CD4-positive, alpha-beta memory T cell (primary cell): ENCODE measurements around the gene SLC16A7. TPM values are rescaled to one million over a fixed set of nuclear protein-coding genes. Genes with fewer than 3 reads are reported as not detected.

Experiments used
- CTCF ChIA-PET: fragments of 350-600 bp; sonication (Branson Sonifier 250); formaldehyde crosslinking; loops from one replicate; lab custom pipeline; 2021; ENCODE audit warnings: inconsistent platforms; ENCODE audit not compliant: partially characterized antibody; lab: Charles Lee
- POLR2A ChIA-PET: fragments of 350-600 bp; sonication (Branson Sonifier 250); formaldehyde crosslinking; loops from one replicate; lab custom pipeline; 2021; ENCODE audit not compliant: partially characterized antibody; lab: Charles Lee
- DNase-seq, 5 donors: peaks; one replicate each; pipeline versions ENCODE4 v3.0.0 to v3.0.0-alpha.2; 2020 to 2022; ENCODE audit warnings: mixed read lengths in 1 of 5
- H3K27ac ChIP-seq: one replicate; pipeline ENCODE4 v1.7.0; 2013; ENCODE audit warnings: low read depth, low read length
- H3K27me3 ChIP-seq: 2 replicates; pipeline ENCODE4 v1.7.0; 2013; ENCODE audit warnings: mild to moderate bottlenecking, low read length, moderate library complexity; ENCODE audit not compliant: insufficient read depth
- H3K36me3 ChIP-seq: 2 replicates; pipeline ENCODE4 v1.7.0; 2013; ENCODE audit warnings: mild to moderate bottlenecking, low read length, moderate library complexity; ENCODE audit not compliant: insufficient read depth
- H3K4me1 ChIP-seq: 2 replicates; pipeline ENCODE4 v1.7.0; 2013; ENCODE audit warnings: mild to moderate bottlenecking, low read length, moderate library complexity; ENCODE audit not compliant: insufficient read depth
- H3K4me3 ChIP-seq, 2 donors: one replicate each; pipeline ENCODE4 v1.7.0; 2013; ENCODE audit warnings: low read length in 2 of 2, mild to moderate bottlenecking in 1 of 2
- H3K9me3 ChIP-seq, 2 donors: one replicate each; pipeline ENCODE4 v1.7.0; 2013; ENCODE audit warnings: low read length in 2 of 2, control low read depth in 1 of 2; ENCODE audit not compliant: control insufficient read depth in 1 of 2
- H3K27ac Mint-ChIP-seq, 7 donors: one replicate each; pipeline ENCODE4 v1.8.0; 2020 to 2021; ENCODE audit warnings: mixed read lengths in 7 of 7, mild to moderate bottlenecking in 6 of 7, inconsistent platforms in 3 of 7, moderate library complexity in 3 of 7
- H3K27me3 Mint-ChIP-seq, 2 donors: one replicate each; pipeline ENCODE4 v1.8.0; 2020 to 2021; ENCODE audit warnings: mixed read lengths in 2 of 2
- H3K36me3 Mint-ChIP-seq, 2 donors: one replicate each; pipeline ENCODE4 v1.8.0; 2020 to 2021; ENCODE audit warnings: mixed read lengths in 2 of 2, inconsistent platforms in 1 of 2, mild to moderate bottlenecking in 1 of 2
- H3K4me1 Mint-ChIP-seq, 4 donors: one replicate each; pipeline ENCODE4 v1.8.0; 2020 to 2021; ENCODE audit warnings: mixed read lengths in 4 of 4, mild to moderate bottlenecking in 1 of 4
- H3K4me3 Mint-ChIP-seq, 8 donors: one replicate each; pipeline ENCODE4 v1.8.0; 2020 to 2021; ENCODE audit warnings: mixed read lengths in 8 of 8, mild to moderate bottlenecking in 7 of 8, moderate library complexity in 6 of 8, inconsistent platforms in 3 of 8
- H3K9me3 Mint-ChIP-seq, 8 donors: one replicate each; pipeline ENCODE4 v1.8.0; 2020 to 2021; ENCODE audit warnings: mixed read lengths in 8 of 8, mild to moderate bottlenecking in 5 of 8, inconsistent platforms in 3 of 8, moderate library complexity in 1 of 8
- intact Hi-C: fragments of 100-400 bp; cut with micrococcal nuclease; formaldehyde crosslinking; loops from one replicate; pipeline ENCODE4 v1.15.1; 2023
- polyA plus RNA-seq, 2 donors: library from polyadenylated mRNA; unstranded; fragments of 300-500 nt; fragmentation: Illumina TruSeq; gene quantifications; one replicate each; pipeline ENCODE4 v1.2.3, GENCODE V29; 2021
- total RNA-seq, 2 experiments: library from RNA; stranded (reverse); gene quantifications; one replicate each; pipeline ENCODE4 v1.2.3, GENCODE V29; 2021

Gene SLC16A7
- 10 to 100 TPM; 52.8 to 52.9 TPM for total RNA-seq
- 10 to 100 TPM; 20.3 to 22.5 TPM for polyA plus RNA-seq

GRCh38 chr12:59595883-59596540 is at the start of gene SLC16A7:
Gene SLC16A7, plus strand, starts transcription at chr12:59596029. Its CDS starts 108,773 bp downstream, at chr12:59704802.
- peak within 1 kb of the TSS; percentile 95 to 99 (median 98) for H3K27ac Mint-ChIP-seq
- no peaks in the 10 kb centered on the region for H3K27me3 ChIP-seq
- H3K4me1 ChIP-seq: peaks cover 47% of the 10 kb centered on the region
- POLR2A ChIA-PET: interaction anchor here (0.9 to 2.8 kb wide), 6 partner anchors 9 to 150 kb away, joined by 3 to 20 read pairs (median 6); no protein-coding TSS in a partner anchor
- peaks cover 32 to 62% (median 50%) of the 10 kb centered on the region in 4 donors for H3K4me1 Mint-ChIP-seq
- H3K9me3 Mint-ChIP-seq: no peaks in the 10 kb centered on the region
- H3K36me3 ChIP-seq: no peaks in the 10 kb centered on the region
- CTCF ChIA-PET: interaction anchor here (1.2 to 1.5 kb wide), 3 partner anchors 15 to 192 kb away, joined by 3 to 5 read pairs (median 4); no protein-coding TSS in a partner anchor
- H3K27me3 Mint-ChIP-seq: no peaks in the 10 kb centered on the region
- peak within 1 kb of the TSS; percentile 83 to 90 for H3K4me3 ChIP-seq
- peak within 1 kb of the TSS; percentile 90 to 97 (median 96) for H3K4me3 Mint-ChIP-seq
- no peaks in the 10 kb centered on the region for H3K9me3 ChIP-seq
- H3K36me3 Mint-ChIP-seq: peaks cover 0 to 24% of the 10 kb centered on the region in 2 donors
- DNase-seq: peak; percentile 80 to 84 (median 82)
- intact Hi-C loops: loop anchor here (1.0 to 10.0 kb wide), 5 partner anchors 18 to 1651 kb away; partner anchors contain the start of gene ATP23
- H3K27ac ChIP-seq: peak within 1 kb of the TSS; percentile 75

GRCh38 chr12:59548930-59549329 is 46.9 kb upstream of the SLC16A7 start:
- CTCF ChIA-PET: interaction anchor here (1.4 kb wide), 1 partner anchor 8 kb away, joined by 3 read pairs; no protein-coding TSS in a partner anchor
- peak overlapping the region in 4 of 8 donors; percentile 5 to 40 (median 14) for H3K4me3 Mint-ChIP-seq
- H3K4me1 ChIP-seq: peaks cover 16% of the 10 kb centered on the region
- H3K36me3 Mint-ChIP-seq: no peaks in the 10 kb centered on the region
- H3K4me1 Mint-ChIP-seq: peaks cover 12 to 23% (median 21%) of the 10 kb centered on the region in 4 donors
- H3K4me3 ChIP-seq: no peak overlapping the region
- H3K27me3 Mint-ChIP-seq: peaks cover 0 to 4% of the 10 kb centered on the region in 2 donors
- no peaks in the 10 kb centered on the region for H3K9me3 Mint-ChIP-seq
- no peaks in the 10 kb centered on the region for H3K36me3 ChIP-seq
- H3K27me3 ChIP-seq: no peaks in the 10 kb centered on the region
- no peak overlapping the region for H3K27ac ChIP-seq
- POLR2A ChIA-PET: interaction anchor here (2.0 kb wide), 1 partner anchor 47 kb away, joined by 12 read pairs; the partner anchor contains the start of gene SLC16A7
- intact Hi-C loops: no loop called here
- H3K9me3 ChIP-seq: no peaks in the 10 kb centered on the region
- peak overlapping the region in 4 of 7 donors; percentile 35 to 65 (median 58) for H3K27ac Mint-ChIP-seq
- peak in 4 of 5 donors; percentile 4 to 34 (median 20) for DNase-seq

DNA sequence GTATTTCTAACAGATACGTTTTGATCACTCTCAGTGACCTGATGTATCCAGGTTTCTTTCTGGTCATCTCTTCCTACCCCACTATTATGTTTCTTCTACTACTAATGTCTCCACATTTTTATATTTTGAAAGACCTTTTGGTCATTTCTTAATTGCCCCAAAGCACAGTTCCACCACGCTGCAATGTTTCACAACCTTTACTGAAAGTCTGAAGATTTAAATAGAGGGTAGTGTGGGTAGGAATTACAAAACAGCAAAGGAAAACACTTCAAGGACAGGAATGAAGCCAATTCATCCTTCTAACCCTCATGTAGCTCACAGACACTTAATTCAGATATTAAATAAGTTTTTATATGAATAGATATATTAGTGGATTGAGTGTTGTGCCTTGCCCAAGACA is 36.1 kb upstream of the SLC16A7 start:
- intact Hi-C loops: no loop called here
- Mint-ChIP-seq H3K27me3 (peaks cover 0 to 3% of the 10 kb centered on the region in 2 donors), H3K9me3 (peaks cover 0 to 3% (median 0%) of the 10 kb centered on the region in 8 donors), H3K36me3 (no peaks in the 10 kb centered on the region), H3K4me3 (no peak overlapping the region), H3K4me1 (peaks cover 0 to 2% (median 0%) of the 10 kb centered on the region in 4 donors), H3K27ac (no peak overlapping the region)
- no peak overlapping the region for H3K4me3 ChIP-seq
- no peaks in the 10 kb centered on the region for H3K4me1 ChIP-seq
- ChIA-PET POLR2A (no interaction called here), CTCF (no interaction called here)
- H3K27ac ChIP-seq: no peak overlapping the region
- H3K36me3 ChIP-seq: no peaks in the 10 kb centered on the region
- no peaks in the 10 kb centered on the region for H3K27me3 ChIP-seq
- no peak for DNase-seq
- H3K9me3 ChIP-seq: no peaks in the 10 kb centered on the region

GRCh38 chr12:59570145-59570544 is 25.7 kb upstream of the SLC16A7 start:
- H3K36me3 ChIP-seq: no peaks in the 10 kb centered on the region
- H3K4me3 Mint-ChIP-seq: no peak overlapping the region
- no peak overlapping the region for H3K27ac ChIP-seq
- H3K4me3 ChIP-seq: no peak overlapping the region
- peaks cover 3 to 5% (median 5%) of the 10 kb centered on the region in 4 donors for H3K4me1 Mint-ChIP-seq
- peaks cover 0 to 4% (median 0%) of the 10 kb centered on the region in 8 donors for H3K9me3 Mint-ChIP-seq
- ChIA-PET POLR2A (no interaction called here), CTCF (no interaction called here)
- no peaks in the 10 kb centered on the region for H3K27me3 ChIP-seq
- peaks cover 0 to 1% of the 10 kb centered on the region in 2 donors for H3K27me3 Mint-ChIP-seq
- intact Hi-C loops: no loop called here
- no peaks in the 10 kb centered on the region for H3K36me3 Mint-ChIP-seq
- no peak for DNase-seq
- peaks cover 3% of the 10 kb centered on the region for H3K4me1 ChIP-seq
- H3K27ac Mint-ChIP-seq: no peak overlapping the region
- H3K9me3 ChIP-seq: no peaks in the 10 kb centered on the region

- Mint-ChIP-seq H3K9me3 (peaks cover 0 to 4% (median 0%) of the 10 kb centered on the region in 8 donors), H3K36me3 (no peaks in the 10 kb centered on the region), H3K4me1 (peaks cover 25 to 39% (median 33%) of the 10 kb centered on the region in 4 donors), H3K4me3 (no peak overlapping the region), H3K27ac (peak overlapping the region in 1 of 7 donors; percentile 66), H3K27me3 (no peaks in the 10 kb centered on the region)
- no peak for DNase-seq
- intact Hi-C loops: no loop called here
- Histone ChIP-seq H3K4me3 (no peak overlapping the region), H3K4me1 (peaks cover 29% of the 10 kb centered on the region), H3K9me3 (no peaks in the 10 kb centered on the region), H3K36me3 (no peaks in the 10 kb centered on the region), H3K27me3 (no peaks in the 10 kb centered on the region), H3K27ac (no peak overlapping the region)
- ChIA-PET CTCF (no interaction called here), POLR2A (no interaction called here)
These were observed 21.4 kb upstream of the SLC16A7 start for GRCh38 chr12:59574406-59574805.

GRCh38 chr12:59575826-59576225 is 20.0 kb upstream of the SLC16A7 start:
- no peak overlapping the region for H3K4me3 Mint-ChIP-seq
- CTCF ChIA-PET: interaction anchor here (1.1 kb wide), 1 partner anchor 13 kb away, joined by 3 read pairs; no protein-coding TSS in a partner anchor
- Histone ChIP-seq H3K36me3 (no peaks in the 10 kb centered on the region), H3K9me3 (no peaks in the 10 kb centered on the region), H3K4me3 (no peak overlapping the region), H3K27ac (no peak overlapping the region), H3K27me3 (no peaks in the 10 kb centered on the region), H3K4me1 (peaks cover 29% of the 10 kb centered on the region)
- no peaks in the 10 kb centered on the region for H3K36me3 Mint-ChIP-seq
- H3K27ac Mint-ChIP-seq: no peak overlapping the region
- peaks cover 25 to 44% (median 39%) of the 10 kb centered on the region in 4 donors for H3K4me1 Mint-ChIP-seq
- DNase-seq: no peak
- intact Hi-C loops: no loop called here
- POLR2A ChIA-PET: no interaction called here
- H3K9me3 Mint-ChIP-seq: peaks cover 0 to 2% (median 0%) of the 10 kb centered on the region in 8 donors
- no peaks in the 10 kb centered on the region for H3K27me3 Mint-ChIP-seq

DNA sequence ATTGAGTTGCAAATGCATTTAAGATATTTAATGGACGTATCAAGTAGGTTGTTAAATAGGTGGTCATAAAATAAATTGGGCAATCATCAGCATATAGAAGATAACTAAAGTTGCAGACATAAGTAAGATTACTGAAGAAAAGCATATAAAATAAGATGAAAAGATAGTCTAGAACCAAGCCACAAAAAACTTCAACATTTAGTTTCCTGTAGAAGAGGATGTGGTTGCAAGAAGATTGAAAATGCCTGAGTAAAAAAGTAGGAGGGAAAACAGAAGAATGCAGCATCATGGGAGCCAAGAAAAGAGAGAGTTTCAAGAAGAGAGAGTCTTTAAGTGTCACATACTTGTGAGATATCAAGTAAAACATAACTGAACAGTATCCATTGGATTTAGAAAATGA is 17.6 kb upstream of the SLC16A7 start:
- Mint-ChIP-seq H3K4me1 (peaks cover 29 to 49% (median 43%) of the 10 kb centered on the region in 4 donors), H3K27me3 (no peaks in the 10 kb centered on the region), H3K27ac (peak overlapping the region in 6 of 7 donors; percentile 0 to 95 (median 7)), H3K4me3 (peak overlapping the region in 7 of 8 donors; percentile 7 to 63 (median 41)), H3K9me3 (peaks cover 0 to 1% (median 0%) of the 10 kb centered on the region in 8 donors), H3K36me3 (no peaks in the 10 kb centered on the region)
- intact Hi-C loops: loop anchor here (1.0 kb wide), 1 partner anchor 17 kb away; no protein-coding TSS in a partner anchor
- ChIA-PET POLR2A (interaction anchor here (3.9 kb wide), 1 partner anchor 18 kb away, joined by 20 read pairs; the partner anchor contains the start of gene SLC16A7), CTCF (no interaction called here)
- Histone ChIP-seq H3K27me3 (no peaks in the 10 kb centered on the region), H3K27ac (no peak overlapping the region), H3K4me3 (no peak overlapping the region), H3K9me3 (no peaks in the 10 kb centered on the region), H3K4me1 (peaks cover 29% of the 10 kb centered on the region), H3K36me3 (no peaks in the 10 kb centered on the region)
- peak in 4 of 5 donors; percentile 15 to 34 (median 26) for DNase-seq
